C4-2B (cell line): ENCODE results near the gene ABCA4.

Experiments used
- ZFX ChIP-seq: fragments of 450-650 bp; IDR thresholded peaks from 2 replicates; pipeline ENCODE4 v1.6.1; 2017
- TF ChIP-seq, protein P1 (sequence below): fragments of 450-650 bp; conservative IDR thresholded peaks from 2 replicates; pipeline ENCODE4 v1.5.1; 2017; ENCODE audit warnings: mild to moderate bottlenecking

DNA sequence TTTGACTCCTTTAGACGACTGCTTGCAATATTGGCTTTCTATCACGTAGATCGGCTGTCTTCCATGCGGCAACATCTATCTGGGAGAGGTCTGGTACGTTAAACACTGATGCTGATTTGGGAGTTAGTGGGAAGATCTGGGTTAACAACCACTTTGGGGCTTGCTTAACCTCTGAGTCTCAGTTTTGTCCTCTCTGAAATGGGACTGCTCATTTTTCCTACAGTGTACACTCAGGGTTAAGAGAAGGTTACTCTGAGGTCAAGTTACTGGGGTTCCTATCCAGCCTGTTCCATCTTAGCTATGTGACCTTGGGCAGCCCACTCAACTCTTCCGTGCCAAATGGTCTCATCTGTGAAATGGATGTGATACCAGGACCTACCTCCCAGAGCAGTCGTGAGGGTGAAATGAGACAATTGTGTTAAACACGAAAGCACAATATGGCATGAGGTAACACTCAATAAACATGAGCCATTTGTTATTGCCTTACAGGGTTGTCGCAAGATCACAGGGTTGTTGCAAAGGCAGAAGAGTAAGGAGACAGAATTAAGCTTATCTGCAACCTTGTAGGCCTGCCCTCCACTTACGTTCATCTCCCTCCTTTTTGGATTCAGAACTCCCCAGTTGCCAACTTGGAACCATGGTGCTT, 5.6 kb downstream of the ABCA4 start:
- TF ChIP-seq, protein P1, sequence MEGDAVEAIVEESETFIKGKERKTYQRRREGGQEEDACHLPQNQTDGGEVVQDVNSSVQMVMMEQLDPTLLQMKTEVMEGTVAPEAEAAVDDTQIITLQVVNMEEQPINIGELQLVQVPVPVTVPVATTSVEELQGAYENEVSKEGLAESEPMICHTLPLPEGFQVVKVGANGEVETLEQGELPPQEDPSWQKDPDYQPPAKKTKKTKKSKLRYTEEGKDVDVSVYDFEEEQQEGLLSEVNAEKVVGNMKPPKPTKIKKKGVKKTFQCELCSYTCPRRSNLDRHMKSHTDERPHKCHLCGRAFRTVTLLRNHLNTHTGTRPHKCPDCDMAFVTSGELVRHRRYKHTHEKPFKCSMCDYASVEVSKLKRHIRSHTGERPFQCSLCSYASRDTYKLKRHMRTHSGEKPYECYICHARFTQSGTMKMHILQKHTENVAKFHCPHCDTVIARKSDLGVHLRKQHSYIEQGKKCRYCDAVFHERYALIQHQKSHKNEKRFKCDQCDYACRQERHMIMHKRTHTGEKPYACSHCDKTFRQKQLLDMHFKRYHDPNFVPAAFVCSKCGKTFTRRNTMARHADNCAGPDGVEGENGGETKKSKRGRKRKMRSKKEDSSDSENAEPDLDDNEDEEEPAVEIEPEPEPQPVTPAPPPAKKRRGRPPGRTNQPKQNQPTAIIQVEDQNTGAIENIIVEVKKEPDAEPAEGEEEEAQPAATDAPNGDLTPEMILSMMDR, result no peak
- no peak for TF ChIP-seq ZFX
